Measurements from ENCODE around the gene PRPF19. TPM values are rescaled to one million over a fixed set of nuclear protein-coding genes. Genes with fewer than 3 reads are reported as not detected.

PRPF19 gene
- total RNA-seq, 1 experiment from 2014 or later: 97.3 TPM

DNA sequence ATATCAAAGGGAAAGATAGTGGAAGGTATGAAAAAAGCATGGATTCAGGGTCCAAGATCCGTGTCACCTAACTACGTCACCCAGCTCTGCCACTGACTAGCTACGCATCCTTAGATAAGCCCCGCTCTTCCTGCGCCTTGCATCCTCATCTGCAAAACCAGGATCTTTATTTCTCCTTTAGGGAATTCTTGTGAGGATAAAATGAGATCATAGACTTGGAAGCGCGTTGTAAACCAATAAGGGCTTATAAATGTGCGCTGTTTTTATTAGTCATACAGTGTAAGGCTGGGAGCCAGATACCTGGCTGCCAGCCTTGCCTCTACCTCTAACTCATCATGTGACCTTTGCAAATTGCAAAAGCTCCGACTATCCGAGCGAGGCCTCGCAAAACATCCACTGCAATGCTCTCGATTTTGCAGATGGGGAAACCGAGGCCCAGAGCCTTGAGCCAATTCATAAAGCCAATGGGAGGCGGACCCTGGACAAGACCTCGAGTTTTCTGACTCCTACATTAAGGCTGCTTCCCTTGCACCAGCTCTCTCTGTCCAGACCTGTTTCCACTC is 753 bp downstream of the PRPF19 start:
- peak; percentile 37 for DNase-seq (ENCODE audit: low read depth)

DNA sequence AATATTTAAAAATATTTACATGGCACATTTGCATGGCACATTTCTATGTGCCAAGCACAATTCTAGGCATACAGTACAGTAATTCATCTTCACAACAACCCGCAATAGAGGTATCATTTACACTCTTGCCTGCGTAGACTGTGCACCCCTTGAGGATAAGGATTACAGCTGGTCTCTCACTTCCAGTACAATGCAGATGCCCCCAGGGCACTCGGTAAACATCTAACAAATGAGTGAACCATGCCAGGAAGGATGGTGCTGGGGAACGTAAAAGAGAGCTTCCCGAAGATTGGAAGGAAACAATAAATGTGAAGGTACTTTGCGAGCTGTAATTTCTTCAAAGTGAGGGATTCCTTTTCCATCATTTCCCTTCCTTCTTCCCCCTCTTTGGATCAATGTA is 1.3 kb downstream of the PRPF19 start:
- DNase-seq (ENCODE audit: low read depth): no peak

DNA sequence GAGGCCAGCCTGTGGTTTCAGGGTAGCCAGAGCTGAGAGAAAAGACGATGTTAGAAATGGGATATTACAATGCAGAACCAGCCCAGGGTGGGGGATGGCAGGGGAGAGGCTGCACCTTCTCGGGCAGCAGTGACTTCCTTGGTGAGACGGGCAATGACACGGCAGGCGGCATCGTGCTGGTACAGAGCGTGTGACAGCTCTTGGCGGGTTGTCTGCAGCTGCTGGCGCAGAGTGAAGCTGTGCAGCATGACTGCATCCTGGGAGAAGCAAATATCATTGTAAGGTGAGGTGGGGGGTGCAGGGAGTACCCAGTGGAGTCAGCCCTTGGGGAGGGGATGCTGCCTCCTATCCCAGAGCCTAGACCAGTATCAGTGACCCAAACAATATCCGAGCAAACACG is 3.8 kb downstream of the PRPF19 start:
- DNase-seq (ENCODE audit: low read depth): no peak

DNA sequence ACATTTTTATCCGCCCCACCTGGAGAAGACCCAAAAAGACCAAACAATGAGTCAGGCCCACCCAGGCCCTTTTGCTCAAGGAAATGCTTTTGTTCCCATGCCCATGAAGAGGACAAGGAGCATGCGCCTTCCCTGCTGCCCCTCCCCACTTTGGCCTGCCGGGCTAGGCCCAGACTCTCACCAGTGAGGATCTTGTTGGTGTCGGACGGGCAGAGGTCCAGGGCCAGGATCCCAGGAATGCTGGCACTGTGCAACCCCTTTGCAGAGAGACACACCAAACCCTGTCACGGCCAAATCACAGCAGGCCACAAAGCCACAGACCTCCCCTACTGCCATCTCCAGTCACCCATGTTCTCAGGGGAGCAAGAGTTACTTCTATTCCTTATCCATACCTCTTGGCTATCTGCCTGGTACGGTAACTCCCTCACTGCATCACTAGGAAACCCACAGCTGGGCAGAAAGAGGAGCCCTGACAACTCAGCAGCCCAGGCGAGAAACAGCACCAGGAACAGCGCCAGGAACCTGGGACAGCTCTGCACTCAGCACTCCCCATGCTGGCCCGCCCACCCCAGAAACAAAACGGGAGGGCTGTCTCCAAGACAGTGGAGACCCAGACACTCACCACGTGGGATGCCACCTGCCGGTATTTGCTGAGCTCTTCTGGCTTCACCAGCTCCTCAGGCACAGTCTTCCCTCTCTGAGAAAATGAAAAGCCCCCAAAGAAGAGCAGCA is 5.5 kb downstream of the PRPF19 start:
- DNase-seq (ENCODE audit: low read depth): no peak

DNA sequence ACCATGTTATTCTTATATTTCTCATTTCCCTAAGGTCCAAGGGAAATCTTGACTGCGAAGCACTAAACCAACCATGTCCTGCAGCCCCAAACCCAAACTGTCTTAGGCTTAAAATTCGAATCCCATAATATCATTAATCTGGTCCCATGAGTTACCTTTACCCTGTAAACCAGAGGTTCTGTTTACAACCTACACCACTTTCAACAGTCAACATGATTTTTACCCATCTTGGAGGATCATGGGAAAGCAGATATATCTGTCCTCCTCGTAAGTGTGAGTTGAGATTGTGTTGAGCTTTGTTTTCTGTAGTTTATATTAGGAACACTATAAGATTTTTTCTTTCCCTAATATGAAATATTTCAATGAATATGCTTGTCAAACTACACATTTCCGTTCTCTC is 6.4 kb downstream of the PRPF19 start:
- no peak for DNase-seq (ENCODE audit: low read depth)

DNA sequence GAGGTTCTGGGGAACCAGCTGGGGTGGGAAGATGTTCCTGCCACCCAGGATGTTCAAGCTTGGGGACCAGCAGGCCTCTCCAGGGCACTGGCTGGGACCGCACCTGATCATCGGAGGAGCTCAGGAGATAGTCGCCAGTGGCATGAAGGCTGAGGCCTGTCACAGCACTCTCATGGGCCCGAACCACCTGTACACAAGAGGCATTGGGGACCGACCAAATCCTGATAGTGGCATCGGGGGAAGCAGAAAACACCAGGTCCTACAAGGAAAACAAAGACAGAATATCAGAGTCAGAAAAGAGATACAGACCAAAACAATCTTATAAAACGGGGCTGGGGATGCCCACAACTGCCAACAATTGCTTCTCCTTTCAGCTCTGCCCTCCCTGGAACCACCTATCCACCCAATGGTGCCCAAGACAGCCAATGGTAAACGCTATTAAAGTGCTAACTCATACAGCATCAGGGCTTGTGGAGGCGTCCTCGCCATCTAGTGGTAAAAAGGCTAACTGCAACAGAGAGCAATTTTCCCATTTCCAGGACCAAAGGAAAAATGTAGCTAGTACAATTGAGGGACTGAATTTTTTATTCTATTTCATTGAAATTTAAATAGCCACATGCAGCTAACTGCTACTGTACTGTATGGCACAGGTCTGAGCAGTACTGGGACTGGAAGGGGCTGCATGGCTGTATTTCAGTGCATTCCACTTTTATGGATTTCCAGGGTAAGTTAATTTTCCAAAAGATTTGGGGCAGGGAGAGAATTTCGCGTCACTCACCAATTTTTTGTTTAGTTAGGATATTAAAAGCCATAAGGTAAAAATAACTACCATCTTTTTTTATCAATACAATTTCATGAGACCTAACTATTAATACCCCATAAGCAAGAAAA is 7.1 kb downstream of the PRPF19 start:
- DNase-seq (ENCODE audit: low read depth): peak; percentile 69

DNA sequence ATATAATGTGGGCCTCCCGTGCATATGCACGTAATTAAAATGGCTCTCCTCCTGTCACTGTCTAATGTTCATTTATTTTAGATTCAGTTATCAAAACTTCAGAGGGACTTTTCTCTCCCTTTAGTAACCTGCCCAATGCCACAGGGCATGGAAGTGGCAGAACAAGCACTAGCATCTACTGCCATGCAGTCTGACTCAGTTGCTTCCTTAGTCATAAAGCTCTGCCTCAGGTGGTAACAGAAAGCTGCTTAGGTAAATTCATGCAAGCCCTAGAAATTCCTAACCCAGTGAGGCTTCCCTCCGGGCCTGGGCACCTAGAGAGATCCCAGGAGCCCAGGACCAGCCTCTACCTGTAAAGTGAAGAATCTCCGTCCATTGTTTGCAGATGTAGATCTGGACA is 8.9 kb downstream of the PRPF19 start:
- DNase-seq (ENCODE audit: low read depth): no peak

DNA sequence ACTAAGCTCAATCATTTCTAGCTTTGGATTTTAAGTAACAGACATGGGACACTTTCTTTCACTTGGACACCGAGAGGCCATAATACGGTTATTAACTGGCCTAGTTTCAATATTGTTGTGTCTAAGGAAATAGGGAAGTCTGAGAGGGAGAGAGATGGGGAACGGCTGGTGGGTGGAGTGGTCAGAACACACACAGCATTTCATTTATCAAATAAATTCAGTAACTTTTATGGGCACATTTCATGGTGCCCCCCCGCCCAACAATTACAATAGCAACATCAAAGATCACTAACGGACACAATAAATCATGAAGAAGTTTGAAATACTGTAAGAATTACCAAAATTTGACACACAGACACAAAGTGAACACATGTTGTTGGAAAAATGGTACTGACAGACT is 10.7 kb downstream of the PRPF19 start:
- no peak for DNase-seq (ENCODE audit: low read depth)

DNA sequence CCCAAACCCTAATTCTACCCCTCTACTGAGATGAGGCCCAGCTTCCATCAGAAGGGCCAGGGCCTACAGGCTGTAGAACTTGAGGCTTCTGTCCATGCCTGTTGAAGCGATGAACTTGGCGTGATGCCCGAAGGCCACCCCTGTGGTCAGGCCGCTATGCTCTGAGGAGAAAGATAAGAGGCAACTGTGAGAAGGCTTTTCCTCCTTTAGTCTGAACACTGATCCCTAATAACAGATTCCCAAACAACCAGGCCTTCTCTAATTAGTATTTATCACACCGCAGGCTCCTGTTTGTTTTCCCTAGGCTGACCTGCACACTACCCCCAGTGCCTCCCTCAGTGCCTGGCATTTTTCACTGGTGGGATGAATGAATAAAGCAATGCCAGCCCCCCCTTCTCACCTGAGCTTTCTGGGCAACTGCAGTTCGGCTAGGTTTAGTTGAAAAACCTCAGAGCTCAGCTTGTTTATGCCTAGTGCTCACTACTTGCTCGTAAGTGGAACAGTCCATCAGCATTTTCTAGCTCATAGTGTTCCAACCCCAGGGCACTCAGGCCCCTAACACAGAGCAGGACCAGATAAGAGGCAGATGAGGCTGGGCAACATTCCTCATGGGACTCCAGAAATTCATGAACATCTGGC is 15.2 kb downstream of the PRPF19 start:
- DNase-seq (ENCODE audit: low read depth): no peak

DNA sequence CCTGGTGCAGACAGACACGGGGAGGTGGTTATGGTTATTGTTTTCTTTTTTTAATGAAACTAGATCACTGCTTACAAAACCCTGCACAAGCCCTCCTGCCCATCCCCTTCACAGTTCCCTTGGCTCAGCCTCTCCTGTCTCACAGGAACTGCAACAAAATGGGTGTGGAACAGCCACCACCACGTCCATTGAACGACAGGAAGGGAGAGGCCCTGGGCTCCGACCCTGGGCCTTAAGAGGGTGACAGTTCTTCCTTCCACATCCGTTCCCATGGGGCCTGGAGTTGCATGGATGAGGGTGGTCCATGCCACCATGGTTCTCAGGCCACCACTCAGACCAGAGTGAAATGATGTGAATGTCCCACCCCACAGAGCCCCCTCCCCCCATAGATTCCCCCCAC is 15.7 kb downstream of the PRPF19 start:
- no peak for DNase-seq (ENCODE audit: low read depth)

DNA sequence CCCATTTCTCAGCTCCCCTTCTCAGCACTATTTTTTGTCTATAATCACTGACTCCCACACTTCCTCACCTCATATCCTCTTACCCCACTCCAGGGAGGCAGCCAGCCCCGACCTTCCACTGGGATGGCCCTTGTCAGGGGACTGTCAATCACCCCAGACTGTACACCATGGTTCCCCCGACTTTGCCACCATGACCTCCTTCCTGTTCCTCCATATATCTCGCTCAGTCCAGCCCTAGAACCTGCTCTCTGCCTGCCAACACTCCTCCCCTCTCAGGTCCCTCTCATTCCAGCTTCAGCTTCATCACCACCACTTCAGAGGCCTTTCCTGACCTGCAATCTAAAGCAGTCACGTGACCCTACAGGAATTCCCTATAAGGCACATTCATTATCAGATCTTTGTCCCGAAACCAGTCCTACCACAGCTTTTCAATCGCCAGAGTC is 16.5 kb downstream of the PRPF19 start:
- no peak for DNase-seq (ENCODE audit: low read depth)

DNA sequence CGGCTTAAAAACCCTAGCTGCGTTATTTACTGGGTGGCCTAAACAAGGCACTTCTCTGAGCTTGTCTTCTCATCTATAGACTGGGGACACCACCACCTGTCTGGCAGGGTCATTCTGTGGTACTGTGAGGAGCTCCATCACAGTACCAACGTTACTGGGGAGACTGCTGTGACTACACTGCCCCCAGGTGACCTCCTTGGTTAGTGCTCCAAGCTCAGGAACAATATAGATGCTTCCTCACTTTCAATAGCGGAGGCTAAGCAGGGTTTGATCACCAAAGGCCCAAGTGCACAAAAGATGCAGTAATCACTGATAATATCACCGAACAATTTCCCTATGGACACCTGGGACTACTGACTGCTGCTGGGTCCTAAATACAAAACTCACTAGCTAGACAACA is 18.8 kb downstream of the PRPF19 start:
- DNase-seq (ENCODE audit: low read depth): peak; percentile 55

DNA sequence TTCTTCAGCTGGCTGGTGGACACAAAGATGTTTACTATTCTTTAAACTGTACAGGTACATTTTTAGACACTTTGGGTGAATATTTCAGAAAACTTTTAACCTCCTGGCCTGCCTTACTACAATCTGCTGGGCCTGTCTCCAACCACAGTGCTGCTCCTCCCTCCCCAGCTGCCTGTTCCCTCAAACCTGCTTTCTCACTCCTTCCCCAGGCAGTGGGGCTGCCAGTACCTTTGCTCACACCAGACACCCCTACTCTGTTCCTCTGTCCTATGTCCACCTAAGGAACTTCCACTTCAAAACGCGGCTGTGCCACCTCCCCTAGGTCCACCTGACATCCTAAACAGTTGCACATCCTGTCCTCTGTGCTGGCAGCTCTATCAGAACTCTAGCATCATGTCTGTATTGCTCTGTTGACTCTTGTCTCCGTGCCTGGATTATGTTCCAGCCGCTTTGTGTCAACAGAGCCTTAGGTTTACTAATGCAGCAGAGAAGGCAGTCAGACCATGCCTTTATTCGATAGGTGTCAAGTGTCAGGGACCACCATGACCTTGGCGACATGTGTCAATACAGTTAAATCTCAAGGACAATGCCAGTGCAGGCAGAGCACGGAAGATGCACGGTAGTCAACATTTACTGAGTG is 25.6 kb downstream of the PRPF19 start:
- DNase-seq (ENCODE audit: low read depth): no peak

DNA sequence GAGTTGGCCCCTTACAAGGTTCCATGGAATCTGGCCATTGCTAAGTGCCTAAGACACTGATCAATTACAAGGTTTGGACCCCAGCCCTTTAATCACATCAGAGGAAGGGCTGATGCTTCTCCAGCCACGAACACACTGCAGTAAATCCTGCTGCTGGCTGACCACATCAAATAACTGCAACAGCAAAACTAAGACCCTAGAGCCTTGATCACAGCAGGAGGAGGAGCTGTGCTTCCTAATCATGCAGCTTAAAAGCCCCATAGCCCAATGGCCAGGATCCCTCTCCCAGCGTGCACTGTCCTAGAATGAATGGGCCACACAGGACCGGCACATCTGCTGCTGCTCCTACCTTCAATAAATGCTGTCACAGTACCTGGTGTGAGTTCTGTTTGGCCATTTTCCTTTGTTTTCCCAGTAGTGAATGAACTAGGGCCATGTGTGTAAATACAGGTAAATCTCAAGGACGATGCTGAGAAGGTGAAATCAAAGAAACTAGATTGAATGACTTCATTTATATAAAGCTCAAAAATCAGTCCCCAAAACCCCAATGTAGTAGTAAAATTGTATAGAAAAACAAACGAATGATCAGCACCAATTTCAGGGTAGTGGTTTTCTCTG is 26.3 kb downstream of the PRPF19 start:
- no peak for DNase-seq (ENCODE audit: low read depth)

DNA sequence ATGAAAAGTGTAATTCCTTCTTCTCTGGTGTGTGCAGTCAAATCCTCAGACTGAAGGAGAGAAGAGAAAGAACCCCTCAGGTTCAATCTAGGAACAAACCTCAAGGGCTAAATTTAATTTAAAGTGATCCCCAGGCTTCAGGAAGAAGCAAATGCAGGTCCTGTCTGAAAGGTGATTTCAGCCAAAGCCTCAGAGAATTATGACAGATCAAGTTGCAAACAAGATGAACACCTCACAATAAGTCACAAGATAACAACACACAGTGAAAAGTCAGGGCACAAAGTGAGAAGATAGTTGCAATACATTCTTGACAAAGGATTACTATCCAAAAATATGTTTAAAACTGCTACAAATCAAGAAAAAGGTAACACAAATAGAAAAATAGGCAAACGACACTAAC is 27.3 kb downstream of the PRPF19 start:
- DNase-seq (ENCODE audit: low read depth): no peak

DNA sequence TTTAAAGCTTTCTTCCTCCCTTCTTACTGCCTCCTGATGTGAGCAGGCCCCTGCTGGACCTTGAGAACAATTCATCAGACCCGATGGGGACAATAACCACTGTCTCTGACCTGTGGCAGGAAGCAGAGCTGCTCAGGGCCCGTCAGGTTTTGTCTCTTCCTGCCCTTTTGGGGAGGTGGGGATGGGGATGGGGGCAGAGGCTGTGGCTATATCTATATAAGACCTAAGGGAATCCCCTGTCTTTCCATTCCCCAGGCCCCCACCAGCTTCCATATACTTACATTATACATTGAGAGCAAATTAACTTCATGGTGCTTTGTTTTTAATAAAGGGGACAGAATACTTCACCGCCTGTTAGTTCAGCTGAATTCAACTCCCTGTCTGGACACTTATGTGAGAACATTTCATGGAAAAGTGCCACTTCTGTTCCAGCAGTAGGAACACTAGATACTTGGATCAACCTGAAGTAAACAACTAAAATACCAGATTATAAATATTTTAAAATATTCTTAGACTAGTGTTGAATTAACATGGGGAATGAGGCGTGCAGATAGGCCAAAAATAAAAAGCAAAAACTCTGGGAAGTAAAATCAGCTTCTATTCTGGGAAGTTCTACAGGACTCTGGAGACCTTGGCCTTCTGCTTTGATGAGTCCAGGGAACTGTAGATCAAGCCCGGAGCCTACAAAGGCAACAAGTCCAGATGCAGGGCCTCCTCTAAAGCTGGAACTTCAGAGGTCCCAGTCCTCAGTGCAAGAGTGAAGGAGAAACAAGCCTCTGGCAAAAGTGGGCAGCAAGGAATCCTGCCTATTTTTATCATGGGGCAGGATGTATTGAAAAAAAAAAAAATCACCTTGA is 27.9 kb downstream of the PRPF19 start:
- DNase-seq (ENCODE audit: low read depth): no peak

DNA sequence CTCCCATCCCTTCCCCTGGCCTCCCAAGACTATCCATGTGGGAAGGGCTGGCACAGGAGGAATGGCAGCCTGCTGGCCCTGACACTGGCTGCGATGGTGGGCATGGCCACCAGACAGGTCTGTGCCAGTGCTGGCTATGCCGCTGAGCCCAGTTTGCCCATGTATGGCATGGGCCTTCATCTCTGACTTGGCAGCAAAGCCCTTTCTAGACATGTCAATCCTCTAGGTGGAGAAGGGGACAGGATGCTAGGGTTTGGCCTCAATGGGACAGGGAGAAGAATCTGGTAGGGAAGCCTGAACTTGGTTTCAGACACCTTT is 30.3 kb downstream of the PRPF19 start:
- no peak for DNase-seq (ENCODE audit: low read depth)

DNA sequence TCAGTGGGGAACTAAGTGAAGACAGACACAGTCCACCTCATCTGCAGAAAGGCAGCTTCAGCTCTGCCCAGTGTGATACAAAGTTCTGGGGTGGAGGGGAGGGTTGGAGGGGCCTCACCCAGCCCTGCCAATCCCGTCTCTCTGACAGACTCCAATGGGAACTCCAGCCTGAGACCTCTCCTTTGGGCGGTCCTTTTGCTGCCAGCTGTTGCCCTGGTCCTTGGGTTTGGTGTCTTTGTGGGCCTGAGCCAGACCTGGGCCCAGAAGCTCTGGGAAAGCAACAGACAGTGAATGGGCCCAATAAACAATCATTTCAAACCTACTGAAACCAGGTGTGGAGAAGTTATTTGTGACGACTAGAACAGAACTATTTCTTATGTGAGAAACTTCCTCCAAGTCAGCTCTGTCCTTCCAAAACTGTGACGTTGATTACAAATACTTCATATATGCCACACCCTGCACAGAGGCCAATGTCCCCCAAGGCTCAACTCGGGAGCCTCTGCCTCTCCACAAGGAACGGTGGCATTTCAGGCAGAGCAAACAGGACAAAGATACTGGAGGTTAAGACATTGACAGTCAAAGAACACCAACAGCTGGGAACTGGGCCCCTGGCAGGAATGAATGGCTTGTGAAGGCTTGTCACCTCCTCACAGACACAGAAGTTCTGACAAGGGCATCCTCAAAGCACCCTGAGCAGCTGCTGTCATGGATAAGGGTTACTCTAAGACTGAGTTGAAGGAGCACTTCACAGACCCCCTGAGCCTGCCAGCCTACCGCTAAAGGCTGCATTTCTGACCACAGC is 30.8 kb downstream of the PRPF19 start:
- no peak for DNase-seq (ENCODE audit: low read depth)
